ENCODE measurements around the gene RNF166. TPM values are rescaled to one million over a fixed set of nuclear protein-coding genes. Genes with fewer than 3 reads are reported as not detected.
"Not testable (repeated sequence)": the region's sequence is repeated elsewhere in the genome, so short reads cannot be mapped to it uniquely, and the experiment has no call there.

RNF166 gene
- total RNA-seq, 3 donors from 2014 or later: 28.0 to 45.7 (median 30.6) TPM

- ATAC-seq (no peak), DNase-seq (no peak)
- H3K4me1 Mint-ChIP-seq (ENCODE audit: low read depth): peaks cover 22% of the 10 kb centered on the region
- H3K9me3 Mint-ChIP-seq: no peaks in the 10 kb centered on the region
- no peaks in the 10 kb centered on the region for H3K27me3 Mint-ChIP-seq (ENCODE audit: low read depth)
- no peak overlapping the region for H3K4me3 Mint-ChIP-seq
- H3K36me3 Mint-ChIP-seq (ENCODE audit: insufficient read depth): peaks cover 1% of the 10 kb centered on the region
These were observed 28.5 kb downstream of the RNF166 start for GRCh38 chr16:88677721-88678120.

GRCh38 chr16:88676502-88677242 lies 29.5 kb downstream of the RNF166 start:
- no peaks in the 10 kb centered on the region for H3K27me3 Mint-ChIP-seq (ENCODE audit: low read depth)
- H3K4me1 Mint-ChIP-seq (ENCODE audit: low read depth): peaks cover 13% of the 10 kb centered on the region
- peaks cover 1% of the 10 kb centered on the region for H3K36me3 Mint-ChIP-seq (ENCODE audit: insufficient read depth)
- ATAC-seq (no peak), DNase-seq (no peak)
- H3K9me3 Mint-ChIP-seq: no peaks in the 10 kb centered on the region
- H3K4me3 Mint-ChIP-seq: no peak overlapping the region

DNA sequence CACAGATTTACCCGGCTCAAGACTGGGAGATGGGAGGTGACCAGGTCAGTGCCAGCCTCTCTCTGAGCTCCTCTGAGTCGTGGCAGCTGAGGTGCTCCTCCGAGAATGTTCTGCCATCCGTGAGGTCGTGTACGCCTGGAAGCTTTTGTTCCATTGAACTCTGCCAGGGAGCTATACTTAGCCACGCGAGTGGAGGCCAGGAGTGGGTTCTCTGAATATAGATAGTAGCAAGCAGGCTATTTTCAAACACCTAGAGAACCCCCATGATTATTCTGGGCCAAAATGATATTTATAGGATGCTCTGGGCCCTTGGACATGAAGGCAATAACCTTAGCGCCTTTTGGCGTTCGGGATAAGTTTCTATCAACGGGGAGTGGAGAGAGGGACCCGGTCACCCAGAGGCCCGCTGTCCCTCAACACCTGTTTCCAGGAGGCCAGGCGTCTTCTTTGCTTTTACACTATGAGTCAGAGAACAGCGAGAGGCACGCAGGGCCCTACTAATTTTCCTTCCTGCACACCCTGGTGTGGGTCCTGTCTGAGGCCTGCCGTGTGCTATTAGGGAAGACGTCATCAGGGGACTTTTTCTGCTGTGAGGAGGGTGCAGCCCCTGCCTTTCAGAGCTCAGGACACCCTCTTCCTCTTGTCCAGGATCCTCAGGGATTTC lies 32.4 kb downstream of the RNF166 start:
- DNase-seq (no peak), ATAC-seq (no peak)
- Mint-ChIP-seq H3K4me1 (ENCODE audit: low read depth) (no peaks in the 10 kb centered on the region), H3K27me3 (ENCODE audit: low read depth) (no peaks in the 10 kb centered on the region), H3K9me3 (no peaks in the 10 kb centered on the region), H3K4me3 (no peak overlapping the region), H3K36me3 (ENCODE audit: insufficient read depth) (peaks cover 1% of the 10 kb centered on the region)

DNA sequence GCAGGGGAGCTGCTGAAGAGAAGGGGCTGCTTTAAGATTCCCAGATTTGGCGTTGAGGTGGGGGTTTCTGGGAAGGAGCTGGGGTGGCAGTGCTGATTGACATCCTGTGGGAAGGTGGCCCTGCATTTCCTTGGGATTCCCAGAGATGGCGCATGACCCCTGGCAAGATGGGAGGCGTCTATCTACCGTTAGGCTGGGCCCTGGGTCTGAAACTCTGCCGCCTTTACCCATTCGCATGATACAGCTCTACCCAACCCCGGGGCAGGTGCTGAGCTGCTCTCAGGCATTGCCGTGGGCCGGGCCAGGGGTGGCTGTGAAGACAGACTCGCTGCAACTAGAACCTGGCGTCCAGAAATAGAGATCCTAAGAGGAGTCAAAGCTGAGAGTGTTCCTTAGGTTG lies 33.4 kb downstream of the RNF166 start:
- DNase-seq: no peak
- Mint-ChIP-seq H3K36me3 (ENCODE audit: insufficient read depth) (peaks cover 3% of the 10 kb centered on the region), H3K4me1 (ENCODE audit: low read depth) (no peaks in the 10 kb centered on the region), H3K27me3 (ENCODE audit: low read depth) (no peaks in the 10 kb centered on the region), H3K4me3 (no peak overlapping the region), H3K9me3 (no peaks in the 10 kb centered on the region)
- no peak for ATAC-seq

- DNase-seq (no peak), ATAC-seq (no peak)
- H3K36me3 Mint-ChIP-seq (ENCODE audit: insufficient read depth): peaks cover 2% of the 10 kb centered on the region
- H3K4me3 Mint-ChIP-seq: no peak overlapping the region
- no peaks in the 10 kb centered on the region for H3K27me3 Mint-ChIP-seq (ENCODE audit: low read depth)
- H3K4me1 Mint-ChIP-seq (ENCODE audit: low read depth): no peaks in the 10 kb centered on the region
- no peaks in the 10 kb centered on the region for H3K9me3 Mint-ChIP-seq
These were observed 34.4 kb downstream of the RNF166 start for GRCh38 chr16:88671806-88672205.

- Mint-ChIP-seq H3K27me3 (ENCODE audit: low read depth) (no peaks in the 10 kb centered on the region), H3K36me3 (ENCODE audit: insufficient read depth) (peaks cover 2% of the 10 kb centered on the region), H3K4me3 (no peak overlapping the region), H3K4me1 (ENCODE audit: low read depth) (peaks cover 1% of the 10 kb centered on the region), H3K9me3 (no peaks in the 10 kb centered on the region)
- no peak for DNase-seq
- no peak for ATAC-seq
These were observed 36.2 kb downstream of the RNF166 start for GRCh38 chr16:88669980-88670379.

DNA sequence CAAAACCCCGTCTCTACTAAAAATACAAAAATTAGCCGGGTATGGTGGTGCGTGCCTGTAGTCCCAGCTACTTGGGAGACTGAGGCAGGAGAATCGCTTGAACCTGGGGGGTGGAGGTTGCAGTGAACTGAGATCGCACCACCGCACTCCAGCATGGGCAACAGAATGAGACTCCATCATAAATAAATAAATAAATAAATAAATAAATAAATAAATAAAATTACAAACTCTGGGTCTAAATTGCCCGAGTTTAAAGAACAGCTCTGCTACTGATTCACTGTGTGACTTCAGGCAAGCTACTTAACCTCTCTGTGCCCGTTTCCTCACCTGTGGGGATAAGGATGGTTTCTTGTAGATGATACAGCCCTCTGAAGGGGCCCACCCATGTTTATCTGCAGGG lies 36.7 kb downstream of the RNF166 start:
- not testable (repeated sequence) for H3K27me3 Mint-ChIP-seq (ENCODE audit: low read depth); H3K4me1 Mint-ChIP-seq (ENCODE audit: low read depth); ATAC-seq; H3K36me3 Mint-ChIP-seq (ENCODE audit: insufficient read depth); DNase-seq; H3K9me3 Mint-ChIP-seq; H3K4me3 Mint-ChIP-seq

- Mint-ChIP-seq H3K4me3 (no peak overlapping the region), H3K27me3 (ENCODE audit: low read depth) (no peaks in the 10 kb centered on the region), H3K4me1 (ENCODE audit: low read depth) (peaks cover 7% of the 10 kb centered on the region), H3K36me3 (ENCODE audit: insufficient read depth) (peaks cover 2% of the 10 kb centered on the region), H3K9me3 (no peaks in the 10 kb centered on the region)
- ATAC-seq (no peak), DNase-seq (no peak)
These were observed 38.7 kb downstream of the RNF166 start for GRCh38 chr16:88667461-88667860.

- H3K36me3 Mint-ChIP-seq (ENCODE audit: insufficient read depth): peaks cover 2% of the 10 kb centered on the region
These were observed 40.6 kb downstream of the RNF166 start for GRCh38 chr16:88665570-88665969.

GRCh38 chr16:88665148-88665547 lies 41.1 kb downstream of the RNF166 start:
- Mint-ChIP-seq H3K9me3 (no peaks in the 10 kb centered on the region), H3K4me3 (peak overlapping the region; percentile 45), H3K36me3 (ENCODE audit: insufficient read depth) (peaks cover 4% of the 10 kb centered on the region), H3K4me1 (ENCODE audit: low read depth) (peaks cover 16% of the 10 kb centered on the region), H3K27me3 (ENCODE audit: low read depth) (no peaks in the 10 kb centered on the region)
- DNase-seq (no peak), ATAC-seq (no peak)

More at GRCh38 chr16:88665570-88665969, 40.6 kb downstream of the RNF166 start:
- ATAC-seq: no peak
- DNase-seq: no peak
- no peaks in the 10 kb centered on the region for H3K27me3 Mint-ChIP-seq (ENCODE audit: low read depth)
- H3K9me3 Mint-ChIP-seq: no peaks in the 10 kb centered on the region
- H3K4me3 Mint-ChIP-seq: no peak overlapping the region
- peaks cover 16% of the 10 kb centered on the region for H3K4me1 Mint-ChIP-seq (ENCODE audit: low read depth)

DNA sequence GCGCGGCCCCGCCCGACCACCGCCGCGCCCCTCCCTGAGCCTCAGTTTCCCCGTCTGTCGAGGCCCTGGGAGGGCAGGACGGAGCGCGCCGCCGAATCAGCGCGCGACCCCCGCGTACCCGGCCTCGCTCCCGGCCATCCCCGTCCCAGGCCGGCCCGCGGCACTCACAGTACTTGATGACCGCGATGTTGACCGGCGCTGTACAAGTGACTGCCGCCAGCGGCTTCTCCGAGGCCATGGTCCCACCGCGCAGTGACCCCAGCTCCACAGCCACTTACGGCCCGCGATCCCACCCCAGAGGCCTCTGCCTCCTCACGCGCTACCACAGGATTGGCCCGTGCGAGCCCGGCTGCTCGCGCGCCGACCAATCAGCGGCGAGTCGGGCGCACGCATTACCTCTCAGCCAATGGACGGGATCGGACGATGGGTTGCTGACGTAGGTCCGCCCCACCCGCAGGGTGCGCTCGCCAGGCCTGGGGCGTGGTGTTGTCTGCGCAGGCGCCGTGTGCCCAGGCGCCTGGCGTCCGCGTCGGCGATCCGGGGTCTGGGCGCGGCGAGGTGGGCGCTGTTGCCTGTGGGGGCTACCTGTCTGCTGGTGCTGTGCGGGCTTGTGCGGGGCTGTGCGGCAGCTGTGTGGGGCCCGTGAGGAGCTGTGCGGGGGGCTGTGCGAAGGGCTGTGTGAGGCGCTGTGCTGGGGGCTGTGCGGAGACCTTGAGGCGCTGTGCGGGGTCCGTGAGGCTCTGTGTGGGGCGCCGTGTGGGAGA lies 43.2 kb downstream of the RNF166 start, which contains the start of gene MVD:
TSS of gene MVD (minus strand) at position 249 of the 764 bp plus-strand sequence. CDS start at position 238, 11 bp downstream.
- Mint-ChIP-seq H3K36me3 (ENCODE audit: insufficient read depth) (peaks cover 3% of the 10 kb centered on the region), H3K4me3 (peak within 1 kb of the TSS; percentile 91), H3K4me1 (ENCODE audit: low read depth) (peaks cover 16% of the 10 kb centered on the region), H3K9me3 (no peaks in the 10 kb centered on the region), H3K27me3 (ENCODE audit: low read depth) (no peaks in the 10 kb centered on the region)
- peak; percentile 93 for DNase-seq
- peak; percentile 99 for ATAC-seq

DNA sequence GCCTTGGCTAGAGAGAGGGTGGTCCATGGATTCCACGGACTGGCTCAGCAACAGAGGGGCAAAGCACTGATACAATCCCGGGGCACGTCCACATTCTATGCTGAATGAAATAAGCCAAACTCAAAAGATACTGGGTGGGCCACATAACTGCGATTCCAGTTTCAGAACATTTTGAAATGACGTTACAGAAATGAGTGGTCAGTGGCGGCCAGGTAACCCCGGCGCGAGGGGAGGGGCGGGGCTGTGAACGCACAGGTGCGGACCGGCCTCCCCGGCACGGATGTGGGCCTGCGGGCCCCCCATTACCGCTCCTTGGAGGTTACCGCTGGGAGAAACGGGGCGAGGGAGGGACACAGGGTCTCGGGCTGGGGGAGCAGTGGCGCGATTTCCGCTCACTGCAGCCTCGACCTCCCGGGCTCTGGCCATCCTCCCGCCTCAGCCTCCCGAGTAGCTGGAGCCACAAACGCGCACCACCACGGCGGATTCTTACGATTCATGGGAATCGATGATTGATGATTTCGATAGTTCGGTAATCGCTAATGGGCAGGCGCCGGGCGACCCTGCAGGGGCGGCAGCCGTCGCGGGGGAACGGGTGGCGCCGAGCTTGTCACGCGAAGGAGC lies 43.9 kb downstream of the RNF166 start:
- Mint-ChIP-seq H3K4me3 (peak overlapping the region; percentile 91), H3K9me3 (no peaks in the 10 kb centered on the region), H3K36me3 (ENCODE audit: insufficient read depth) (peaks cover 3% of the 10 kb centered on the region), H3K4me1 (ENCODE audit: low read depth) (peaks cover 16% of the 10 kb centered on the region), H3K27me3 (ENCODE audit: low read depth) (no peaks in the 10 kb centered on the region)
- ATAC-seq (peak in 1 of 2 donors; percentile 0), DNase-seq (no peak)

DNA sequence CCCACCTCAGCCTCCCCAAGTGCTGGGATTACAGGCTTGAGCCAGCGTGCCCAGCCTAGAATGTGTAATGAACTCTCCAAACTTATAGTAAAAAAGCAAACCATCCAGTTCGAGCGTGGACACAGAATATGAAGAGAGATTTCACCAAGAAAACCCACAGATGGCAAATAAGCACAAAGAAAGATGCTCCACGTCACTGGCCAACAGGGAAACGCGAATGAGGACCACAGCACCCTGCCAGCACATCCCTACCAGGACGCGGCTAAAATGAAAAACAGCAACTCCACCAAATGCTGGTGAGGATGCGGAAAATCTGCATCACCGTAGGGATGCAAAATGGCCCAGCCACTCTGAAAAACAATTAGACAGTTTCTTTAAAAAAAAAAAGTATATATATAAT lies 44.7 kb downstream of the RNF166 start:
- Mint-ChIP-seq H3K9me3 (no peaks in the 10 kb centered on the region), H3K27me3 (ENCODE audit: low read depth) (no peaks in the 10 kb centered on the region), H3K4me3 (peak overlapping the region; percentile 52), H3K4me1 (ENCODE audit: low read depth) (peaks cover 16% of the 10 kb centered on the region), H3K36me3 (ENCODE audit: insufficient read depth) (peaks cover 3% of the 10 kb centered on the region)
- DNase-seq: no peak
- no peak for ATAC-seq

DNA sequence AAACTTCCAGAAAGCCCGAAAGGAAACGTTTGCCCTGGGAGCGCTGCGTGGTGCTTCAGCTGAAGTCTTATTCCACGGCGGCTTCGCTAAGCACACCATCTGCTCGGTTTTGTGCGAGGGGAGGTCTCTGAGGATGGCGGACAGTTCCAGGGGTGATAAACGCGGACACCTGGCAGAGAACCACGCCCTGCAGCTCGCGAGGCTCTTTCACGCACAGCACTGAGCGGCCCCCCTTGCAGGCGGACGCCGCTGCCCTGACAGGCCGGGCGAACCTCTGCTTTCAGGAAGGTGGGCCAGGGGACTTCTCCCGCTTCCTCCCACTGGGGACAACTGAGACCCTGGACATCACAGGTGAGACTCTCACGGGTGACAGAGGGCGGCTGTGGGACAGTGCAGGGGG lies 47.0 kb downstream of the RNF166 start:
- peaks cover 14% of the 10 kb centered on the region for H3K4me1 Mint-ChIP-seq (ENCODE audit: low read depth)
- H3K27me3 Mint-ChIP-seq (ENCODE audit: low read depth): no peaks in the 10 kb centered on the region
- no peaks in the 10 kb centered on the region for H3K9me3 Mint-ChIP-seq
- peaks cover 6% of the 10 kb centered on the region for H3K36me3 Mint-ChIP-seq (ENCODE audit: insufficient read depth)
- no peak for DNase-seq
- H3K4me3 Mint-ChIP-seq: no peak overlapping the region
- no peak for ATAC-seq

Data from activated T-cell treated with anti-CD3 and anti-CD28 coated beads, Interleukin-2, amount 50 U/mL, for 4 hours (primary cell).